Uterus (tissue), 2 donors: ENCODE results near the gene SSTR3.

ENCODE experiments used
- CTCF ChIP-seq, 4 experiments: fragments of 200-600 bp in 2 of 4; fragments of 450-650 bp in 2 of 4; sonication (generic) in 2 of 4; IDR thresholded peaks; one replicate each; pipeline ENCODE4 v1.5.1; 2016 to 2019; ENCODE audit warnings: antibody characterized with exemption in 4 of 4, mild to moderate bottlenecking in 2 of 4, moderate library complexity in 1 of 4
- POLR2A ChIP-seq, 2 donors: fragments of 450-650 bp; IDR thresholded peaks; one replicate each; pipeline ENCODE4 v1.6.1; 2016; ENCODE audit warnings: antibody characterized with exemption in 2 of 2, mild to moderate bottlenecking in 1 of 2, moderate library complexity in 1 of 2

GRCh38 chr22:37204045-37204655 lies 8.1 kb downstream of the SSTR3 start:
- TF ChIP-seq CTCF (IDR thresholded peaks at IDR 0.05), result no peak
- no peak for TF ChIP-seq POLR2A (IDR thresholded peaks at IDR 0.05)
